Superior temporal gyrus (tissue), 1 donor: ENCODE data around the gene TBC1D9B.
"Not testable (repeated sequence)": the region's sequence is repeated elsewhere in the genome, so short reads cannot be mapped to it uniquely, and the experiment has no call there.

Source experiments
- DNase-seq: peaks from one replicate; pipeline ENCODE4 v3.0.0-alpha.2; 2016; ENCODE audit errors: extremely low spot score

The TBC1D9B gene

GRCh38 chr5:179839328-179840256, 68.1 kb downstream of the TBC1D9B start:
- no peak for DNase-seq

GRCh38 chr5:179837076-179838011, 70.4 kb downstream of the TBC1D9B start:
- no peak for DNase-seq

DNA sequence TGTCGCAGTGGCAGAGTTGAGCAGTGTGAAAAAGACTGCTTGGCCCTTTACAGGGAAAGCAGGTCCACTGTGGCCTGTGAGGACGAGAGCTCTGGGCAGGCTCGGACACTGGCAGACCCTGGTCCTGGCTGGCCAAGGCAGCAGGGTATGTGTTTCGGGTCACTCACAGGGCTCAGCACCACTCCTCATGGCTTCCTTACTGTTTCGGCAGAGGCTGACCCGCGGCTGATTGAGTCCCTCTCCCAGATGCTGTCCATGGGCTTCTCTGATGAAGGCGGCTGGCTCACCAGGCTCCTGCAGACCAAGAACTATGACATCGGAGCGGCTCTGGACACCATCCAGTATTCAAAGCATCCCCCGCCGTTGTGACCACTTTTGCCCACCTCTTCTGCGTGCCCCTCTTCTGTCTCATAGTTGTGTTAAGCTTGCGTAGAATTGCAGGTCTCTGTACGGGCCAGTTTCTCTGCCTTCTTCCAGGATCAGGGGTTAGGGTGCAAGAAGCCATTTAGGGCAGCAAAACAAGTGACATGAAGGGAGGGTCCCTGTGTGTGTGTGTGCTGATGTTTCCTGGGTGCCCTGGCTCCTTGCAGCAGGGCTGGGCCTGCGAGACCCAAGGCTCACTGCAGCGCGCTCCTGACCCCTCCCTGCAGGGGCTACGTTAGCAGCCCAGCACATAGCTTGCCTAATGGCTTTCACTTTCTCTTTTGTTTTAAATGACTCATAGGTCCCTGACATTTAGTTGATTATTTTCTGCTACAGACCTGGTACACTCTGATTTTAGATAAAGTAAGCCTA, 71.3 kb downstream of the TBC1D9B start:
- DNase-seq: no peak

- DNase-seq: not testable (repeated sequence)
Measured at GRCh38 chr5:179834871-179835270, 72.8 kb downstream of the TBC1D9B start.

DNA sequence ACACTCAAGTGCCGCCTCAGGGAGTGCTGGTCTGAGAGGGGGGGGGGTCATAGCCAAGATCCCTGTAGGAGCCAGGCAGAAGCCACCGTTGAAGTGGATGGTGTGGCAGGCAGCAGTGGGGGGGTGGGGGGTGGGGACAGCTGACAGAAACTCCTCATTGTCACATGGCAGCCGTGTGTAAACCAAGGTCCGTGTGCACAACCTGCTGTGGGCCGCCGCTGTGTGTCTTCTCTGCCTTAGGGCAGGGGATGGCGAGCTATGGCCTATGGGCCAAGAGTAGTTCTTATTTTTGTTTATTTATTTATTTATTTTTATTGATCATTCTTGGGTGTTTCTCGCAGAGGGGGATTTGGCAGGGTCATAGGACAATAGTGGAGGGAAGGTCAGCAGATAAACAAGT, 73.6 kb downstream of the TBC1D9B start:
- DNase-seq: no peak

GRCh38 chr5:179833709-179834070, 74.0 kb downstream of the TBC1D9B start:
- no peak for DNase-seq

DNA sequence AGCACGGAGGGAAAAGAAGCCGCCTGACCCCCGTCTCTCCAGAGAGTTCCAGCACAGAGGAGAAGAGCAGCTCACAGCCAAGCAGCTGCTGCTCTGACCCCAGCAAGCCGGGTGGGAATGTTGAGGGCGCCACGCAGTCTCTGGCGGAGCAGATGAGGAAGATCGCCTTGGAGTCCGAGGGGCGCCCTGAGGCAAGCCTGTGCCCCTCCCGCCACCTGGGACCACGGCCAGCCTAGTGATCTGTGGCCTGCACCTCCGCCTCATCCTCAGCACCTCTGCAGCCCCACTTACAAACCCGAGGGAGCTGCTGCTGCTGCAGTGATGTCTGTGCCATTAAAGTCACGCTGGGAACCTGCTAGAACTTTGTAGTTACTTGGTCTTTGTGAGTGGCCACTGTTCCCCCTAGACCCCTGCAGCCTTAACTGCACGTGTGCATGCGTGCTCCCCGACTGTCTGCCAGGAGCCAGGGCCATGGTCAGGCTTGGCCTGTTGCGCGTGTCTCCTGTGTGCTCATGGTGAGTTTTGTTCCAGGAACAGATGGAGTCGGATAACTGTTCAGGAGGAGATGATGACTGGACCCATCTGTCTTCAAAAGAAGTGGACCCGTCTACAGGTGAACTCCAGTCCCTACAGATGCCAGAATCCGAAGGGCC, 74.5 kb downstream of the TBC1D9B start:
- DNase-seq: no peak

GRCh38 chr5:179832039-179832745, 75.5 kb downstream of the TBC1D9B start:
- DNase-seq: no peak

- DNase-seq: no peak
Measured at GRCh38 chr5:179830818-179831468, 76.8 kb downstream of the TBC1D9B start.

- no peak for DNase-seq
Measured at GRCh38 chr5:179829732-179830435, 77.8 kb downstream of the TBC1D9B start.

- DNase-seq: no peak
Measured at GRCh38 chr5:179828756-179829421, 78.8 kb downstream of the TBC1D9B start.

DNA sequence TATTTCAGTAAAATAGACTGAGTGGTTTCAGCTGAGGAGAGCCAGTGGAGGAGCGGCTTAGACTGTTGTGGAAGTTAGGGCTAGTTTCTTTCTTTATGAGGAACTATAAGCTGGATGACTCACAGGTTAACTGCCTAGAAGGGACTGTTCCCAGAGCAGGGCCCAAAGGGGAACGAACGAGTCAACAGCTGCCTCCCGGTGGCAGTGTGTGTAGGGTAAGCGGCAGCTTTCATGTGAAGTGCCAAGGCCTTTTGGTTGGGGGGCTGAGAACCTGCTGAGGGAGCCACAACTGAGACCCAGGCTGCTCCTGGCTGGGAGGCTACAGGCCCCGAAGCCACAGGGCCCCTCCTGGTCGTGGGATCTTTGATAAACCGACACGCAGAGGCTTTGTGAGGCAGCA, 80.0 kb downstream of the TBC1D9B start:
- no peak for DNase-seq

DNA sequence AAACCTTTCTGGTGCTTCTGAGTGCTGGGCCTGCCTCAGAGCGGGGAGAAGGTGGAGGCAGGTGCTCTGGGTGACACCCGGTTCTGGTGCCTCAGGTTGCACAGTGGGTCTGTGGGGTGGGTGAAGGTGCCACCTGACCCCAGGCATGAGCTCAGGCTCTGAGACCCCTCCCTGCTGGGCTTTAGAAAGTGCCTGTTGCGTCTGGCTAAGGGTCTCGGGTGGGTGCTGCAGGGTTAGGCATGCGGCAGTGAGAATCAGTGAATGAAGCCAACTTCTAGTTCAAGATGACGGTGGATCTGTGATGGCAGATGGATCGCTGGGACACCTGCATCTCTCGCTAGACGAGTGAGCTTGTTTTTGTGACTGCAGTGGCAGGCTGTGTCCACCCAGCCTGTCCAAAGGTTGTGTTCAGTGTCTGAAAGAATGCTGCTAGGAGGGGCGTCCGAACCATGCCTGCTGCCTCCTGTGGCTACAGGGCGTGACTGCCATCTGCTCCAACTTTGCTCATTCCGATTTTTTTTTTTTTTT, 82.0 kb downstream of the TBC1D9B start:
- DNase-seq: no peak

DNA sequence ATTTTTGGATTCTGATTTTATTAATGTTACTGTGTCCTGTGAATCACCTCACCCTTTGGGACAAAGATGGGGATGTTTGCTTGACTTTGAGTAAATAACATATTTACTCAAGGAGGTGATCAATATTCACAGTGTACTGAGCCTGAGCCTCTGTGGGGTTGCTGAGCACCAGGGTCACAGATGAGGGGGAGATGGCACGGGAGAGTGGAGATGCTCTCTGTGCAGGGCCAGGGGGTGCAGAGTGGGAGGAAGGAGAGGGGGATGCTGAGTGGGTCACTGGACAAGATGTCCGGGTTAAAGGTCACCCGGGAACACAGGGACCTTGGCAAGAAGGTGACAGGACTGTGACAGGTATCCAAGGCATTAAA, 83.0 kb downstream of the TBC1D9B start:
- DNase-seq: no peak

DNA sequence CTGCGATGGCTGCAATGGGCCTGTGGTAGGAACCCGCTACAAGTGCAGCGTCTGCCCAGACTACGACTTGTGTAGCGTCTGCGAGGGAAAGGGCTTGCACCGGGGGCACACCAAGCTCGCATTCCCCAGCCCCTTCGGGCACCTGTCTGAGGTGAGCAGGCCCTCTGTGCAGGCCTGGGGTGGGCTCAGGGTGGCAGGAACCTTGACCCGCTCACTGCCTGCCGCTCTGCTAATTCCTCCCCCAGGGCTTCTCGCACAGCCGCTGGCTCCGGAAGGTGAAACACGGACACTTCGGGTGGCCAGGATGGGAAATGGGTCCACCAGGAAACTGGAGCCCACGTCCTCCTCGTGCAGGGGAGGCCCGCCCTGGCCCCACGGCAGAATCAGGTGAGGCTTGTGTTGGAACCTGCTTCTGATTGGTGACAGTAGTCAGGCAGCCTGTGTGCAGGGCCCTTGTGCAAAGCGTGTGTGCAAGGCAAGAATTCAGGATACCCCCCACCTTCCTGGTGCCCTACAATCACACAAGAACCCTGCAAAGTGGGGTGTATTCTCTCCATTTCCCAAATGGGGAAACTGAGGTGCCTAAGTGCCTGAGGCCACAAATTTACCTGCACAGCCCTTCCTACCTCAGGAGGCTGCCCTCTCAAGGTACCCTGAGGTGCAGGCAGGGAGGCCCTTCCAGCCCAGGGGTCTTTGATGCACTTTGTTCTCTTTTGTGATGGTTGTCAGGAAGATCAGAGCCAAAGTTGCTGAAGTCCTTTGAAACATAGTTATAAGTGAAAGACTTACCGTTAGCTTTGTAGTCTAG, 83.6 kb downstream of the TBC1D9B start:
- DNase-seq: no peak

- DNase-seq: no peak
Measured at GRCh38 chr5:179822444-179822990, 85.2 kb downstream of the TBC1D9B start.

- DNase-seq: no peak
Measured at GRCh38 chr5:179822059-179822432, 85.7 kb downstream of the TBC1D9B start.
